ENCODE measurements around the gene TEPSIN.

Gene TEPSIN

GRCh38 chr17:81221371-81221841 lies 17.4 kb downstream of the TEPSIN start:
- Mint-ChIP-seq H3K4me1 (peaks cover 13 to 23% of the 10 kb centered on the region in 2 donors), H3K27ac (no peak overlapping the region), H3K27me3 (no peaks in the 10 kb centered on the region), H3K9me3 (no peaks in the 10 kb centered on the region), H3K4me3 (peak overlapping the region in 1 of 2 donors; percentile 88), H3K36me3 (peaks cover 14 to 19% of the 10 kb centered on the region in 2 donors)
- no peak for DNase-seq
- ATAC-seq (replicated peaks) = no peak

- Mint-ChIP-seq H3K4me3 (no peak overlapping the region), H3K27me3 (no peaks in the 10 kb centered on the region), H3K27ac (peak overlapping the region; percentile 25), H3K36me3 (peaks cover 17 to 19% of the 10 kb centered on the region in 2 donors), H3K9me3 (no peaks in the 10 kb centered on the region), H3K4me1 (peaks cover 13 to 23% of the 10 kb centered on the region in 2 donors)
- DNase-seq = no peak
- ATAC-seq (replicated peaks) = no peak
These were observed 19.2 kb downstream of the TEPSIN start for GRCh38 chr17:81219476-81220180.

- ATAC-seq (replicated peaks) (no peak), DNase-seq (no peak)
- peaks cover 13 to 21% of the 10 kb centered on the region in 2 donors for H3K4me1 Mint-ChIP-seq
- peaks cover 17 to 19% of the 10 kb centered on the region in 2 donors for H3K36me3 Mint-ChIP-seq
- peak overlapping the region; percentile 25 for H3K27ac Mint-ChIP-seq
- H3K27me3 Mint-ChIP-seq = no peaks in the 10 kb centered on the region
- no peak overlapping the region for H3K4me3 Mint-ChIP-seq
- no peaks in the 10 kb centered on the region for H3K9me3 Mint-ChIP-seq
These were observed 19.9 kb downstream of the TEPSIN start for GRCh38 chr17:81218991-81219390.

GRCh38 chr17:81218459-81218858 lies 20.4 kb downstream of the TEPSIN start:
- H3K4me1 Mint-ChIP-seq = peaks cover 11 to 16% of the 10 kb centered on the region in 2 donors
- H3K27me3 Mint-ChIP-seq = no peaks in the 10 kb centered on the region
- no peaks in the 10 kb centered on the region for H3K9me3 Mint-ChIP-seq
- DNase-seq = no peak
- no peak for ATAC-seq (replicated peaks)
- H3K36me3 Mint-ChIP-seq = peaks cover 17 to 21% of the 10 kb centered on the region in 2 donors
- no peak overlapping the region for H3K4me3 Mint-ChIP-seq
- H3K27ac Mint-ChIP-seq = no peak overlapping the region

GRCh38 chr17:81217491-81217890 lies 21.4 kb downstream of the TEPSIN start:
- H3K27me3 Mint-ChIP-seq = no peaks in the 10 kb centered on the region
- ATAC-seq (replicated peaks) (no peak), DNase-seq (no peak)
- H3K9me3 Mint-ChIP-seq = no peaks in the 10 kb centered on the region
- H3K36me3 Mint-ChIP-seq = peaks cover 17 to 21% of the 10 kb centered on the region in 2 donors
- H3K27ac Mint-ChIP-seq = no peak overlapping the region
- H3K4me3 Mint-ChIP-seq = no peak overlapping the region
- H3K4me1 Mint-ChIP-seq = peaks cover 15 to 18% of the 10 kb centered on the region in 2 donors

- peaks cover 14 to 25% of the 10 kb centered on the region in 2 donors for H3K4me1 Mint-ChIP-seq
- no peak overlapping the region for H3K27ac Mint-ChIP-seq
- ATAC-seq (replicated peaks) (no peak), DNase-seq (no peak)
- no peaks in the 10 kb centered on the region for H3K27me3 Mint-ChIP-seq
- H3K4me3 Mint-ChIP-seq = no peak overlapping the region
- H3K36me3 Mint-ChIP-seq = peaks cover 14 to 17% of the 10 kb centered on the region in 2 donors
- no peaks in the 10 kb centered on the region for H3K9me3 Mint-ChIP-seq
These were observed 24.9 kb downstream of the TEPSIN start for GRCh38 chr17:81213978-81214377.

GRCh38 chr17:81212365-81212764 lies 26.5 kb downstream of the TEPSIN start:
- no peak for DNase-seq
- peak; percentile 59 to 62 for ATAC-seq (replicated peaks)
- Mint-ChIP-seq H3K4me1 (peaks cover 20 to 34% of the 10 kb centered on the region in 2 donors), H3K4me3 (no peak overlapping the region), H3K27ac (no peak overlapping the region), H3K27me3 (no peaks in the 10 kb centered on the region), H3K9me3 (no peaks in the 10 kb centered on the region), H3K36me3 (peaks cover 15 to 20% of the 10 kb centered on the region in 2 donors)

GRCh38 chr17:81210868-81211267 lies 28.0 kb downstream of the TEPSIN start:
- DNase-seq (no peak), ATAC-seq (replicated peaks) (peak; percentile 55 to 60)
- H3K27me3 Mint-ChIP-seq = no peaks in the 10 kb centered on the region
- H3K9me3 Mint-ChIP-seq = no peaks in the 10 kb centered on the region
- peak overlapping the region; percentile 57 for H3K27ac Mint-ChIP-seq
- H3K4me3 Mint-ChIP-seq = peak overlapping the region in 1 of 2 donors; percentile 47
- H3K4me1 Mint-ChIP-seq = peaks cover 20 to 36% of the 10 kb centered on the region in 2 donors
- peaks cover 13 to 17% of the 10 kb centered on the region in 2 donors for H3K36me3 Mint-ChIP-seq

GRCh38 chr17:81210466-81210865 lies 28.4 kb downstream of the TEPSIN start:
- Mint-ChIP-seq H3K27ac (no peak overlapping the region), H3K27me3 (no peaks in the 10 kb centered on the region), H3K4me1 (peaks cover 20 to 36% of the 10 kb centered on the region in 2 donors), H3K4me3 (peak overlapping the region in 1 of 2 donors; percentile 47), H3K9me3 (no peaks in the 10 kb centered on the region), H3K36me3 (peaks cover 13 to 17% of the 10 kb centered on the region in 2 donors)
- ATAC-seq (replicated peaks) (no peak), DNase-seq (no peak)

- Mint-ChIP-seq H3K27ac (no peak overlapping the region), H3K4me1 (peaks cover 20 to 36% of the 10 kb centered on the region in 2 donors), H3K9me3 (no peaks in the 10 kb centered on the region), H3K27me3 (no peaks in the 10 kb centered on the region), H3K36me3 (peaks cover 16 to 21% of the 10 kb centered on the region in 2 donors), H3K4me3 (no peak overlapping the region)
- no peak for ATAC-seq (replicated peaks)
- no peak for DNase-seq
These were observed 29.7 kb downstream of the TEPSIN start for GRCh38 chr17:81209141-81209540.

- H3K36me3 Mint-ChIP-seq = peaks cover 20 to 24% of the 10 kb centered on the region in 2 donors
- H3K9me3 Mint-ChIP-seq = no peaks in the 10 kb centered on the region
- no peak overlapping the region for H3K4me3 Mint-ChIP-seq
- no peak for DNase-seq
- H3K4me1 Mint-ChIP-seq = peaks cover 19 to 36% of the 10 kb centered on the region in 2 donors
- H3K27ac Mint-ChIP-seq = no peak overlapping the region
- ATAC-seq (replicated peaks) = no peak
- no peaks in the 10 kb centered on the region for H3K27me3 Mint-ChIP-seq
These were observed 30.2 kb downstream of the TEPSIN start for GRCh38 chr17:81208651-81209050.

GRCh38 chr17:81207610-81208581 lies 31.0 kb downstream of the TEPSIN start:
- ATAC-seq (replicated peaks) (peak; percentile 79 to 84), DNase-seq (no peak)
- Mint-ChIP-seq H3K36me3 (peaks cover 26 to 32% of the 10 kb centered on the region in 2 donors), H3K9me3 (no peaks in the 10 kb centered on the region), H3K4me3 (peak overlapping the region in 1 of 2 donors; percentile 46), H3K27ac (peak overlapping the region; percentile 37), H3K27me3 (no peaks in the 10 kb centered on the region), H3K4me1 (peaks cover 17 to 34% of the 10 kb centered on the region in 2 donors)

- no peaks in the 10 kb centered on the region for H3K9me3 Mint-ChIP-seq
- no peaks in the 10 kb centered on the region for H3K27me3 Mint-ChIP-seq
- H3K4me1 Mint-ChIP-seq = peaks cover 13 to 26% of the 10 kb centered on the region in 2 donors
- no peak for DNase-seq
- peaks cover 33 to 39% of the 10 kb centered on the region in 2 donors for H3K36me3 Mint-ChIP-seq
- no peak overlapping the region for H3K4me3 Mint-ChIP-seq
- ATAC-seq (replicated peaks) = no peak
- no peak overlapping the region for H3K27ac Mint-ChIP-seq
These were observed 32.2 kb downstream of the TEPSIN start for GRCh38 chr17:81206657-81207056.

GRCh38 chr17:81206166-81206565 lies 32.7 kb downstream of the TEPSIN start:
- no peak overlapping the region for H3K4me3 Mint-ChIP-seq
- DNase-seq = no peak
- no peak overlapping the region for H3K27ac Mint-ChIP-seq
- H3K36me3 Mint-ChIP-seq = peaks cover 33 to 38% of the 10 kb centered on the region in 2 donors
- ATAC-seq (replicated peaks) = no peak
- H3K4me1 Mint-ChIP-seq = peaks cover 11 to 22% of the 10 kb centered on the region in 2 donors
- no peaks in the 10 kb centered on the region for H3K9me3 Mint-ChIP-seq
- H3K27me3 Mint-ChIP-seq = no peaks in the 10 kb centered on the region
